HFFc6 (cell line): ENCODE results near the gene DIPK2B. TPM values are rescaled to one million over a fixed set of nuclear protein-coding genes. Genes with fewer than 3 reads are reported as not detected.

Experiments used
- DNase-seq: peaks from one replicate; pipeline ENCODE4 v3.0.0-alpha.2; 2018
- H3K27ac Mint-ChIP-seq: 2 replicates; pipeline ENCODE4 v1.8.0; 2020; ENCODE audit warnings: mild to moderate bottlenecking, mixed read lengths
- H3K27me3 Mint-ChIP-seq: 2 replicates; pipeline ENCODE4 v1.8.0; 2021; ENCODE audit warnings: mild to moderate bottlenecking, moderate library complexity, mixed read lengths; ENCODE audit not compliant: insufficient read depth
- H3K36me3 Mint-ChIP-seq: 2 replicates; pipeline ENCODE4 v1.8.0; 2021; ENCODE audit warnings: low read depth, mixed read lengths
- H3K4me1 Mint-ChIP-seq: 2 replicates; pipeline ENCODE4 v1.8.0; 2020; ENCODE audit warnings: low read depth, mixed read lengths
- H3K4me3 Mint-ChIP-seq: 2 replicates; pipeline ENCODE4 v1.8.0; 2020; ENCODE audit warnings: mild to moderate bottlenecking, moderate library complexity, mixed read lengths
- H3K9me3 Mint-ChIP-seq: 2 replicates; pipeline ENCODE4 v1.8.0; 2020; ENCODE audit warnings: mild to moderate bottlenecking, mixed read lengths
- total RNA-seq, 6 experiments: library from RNA; stranded (reverse); fragmentation: NEBNext Ultra II Directional; extraction: Animal tissue kit (Norgen Biotek cat#: 25700); gene quantifications; 2 replicates in 1 of 6; 3 replicates in 5 of 6; pipeline ENCODE4 v1.2.3, GENCODE V29; 2021
- TF ChIP-seq, protein P1 (sequence below): fragments of 200-600 bp; sonication (generic); IDR thresholded peaks from 2 replicates; pipeline ENCODE4 v1.5.0; 2021; ENCODE audit warnings: antibody characterized with exemption, mild to moderate bottlenecking

The DIPK2B gene
- total RNA-seq, 6 experiments from 2014 or later, result not detected

DNA sequence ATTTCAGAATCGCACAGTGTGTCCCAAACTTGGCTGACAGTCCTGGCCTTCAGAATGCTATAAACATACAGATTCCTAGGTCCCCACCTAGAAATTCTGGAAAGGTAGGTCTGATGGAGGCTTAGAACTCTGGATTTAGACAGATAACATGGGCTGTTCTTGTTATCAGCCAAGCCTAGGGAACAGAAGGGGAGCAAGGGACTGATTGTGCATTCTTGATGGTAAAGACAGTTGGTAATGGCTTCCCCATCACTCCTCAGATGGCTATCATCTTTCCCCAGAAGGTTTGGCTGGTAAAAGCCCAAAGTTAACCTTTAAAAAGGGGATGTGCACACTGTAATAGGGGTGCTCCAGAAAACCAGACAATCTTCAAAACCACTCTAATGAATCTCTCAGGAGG is 35.7 kb downstream of the DIPK2B start:
- H3K4me1 Mint-ChIP-seq, result no peaks in the 10 kb centered on the region
- TF ChIP-seq, protein P1, sequence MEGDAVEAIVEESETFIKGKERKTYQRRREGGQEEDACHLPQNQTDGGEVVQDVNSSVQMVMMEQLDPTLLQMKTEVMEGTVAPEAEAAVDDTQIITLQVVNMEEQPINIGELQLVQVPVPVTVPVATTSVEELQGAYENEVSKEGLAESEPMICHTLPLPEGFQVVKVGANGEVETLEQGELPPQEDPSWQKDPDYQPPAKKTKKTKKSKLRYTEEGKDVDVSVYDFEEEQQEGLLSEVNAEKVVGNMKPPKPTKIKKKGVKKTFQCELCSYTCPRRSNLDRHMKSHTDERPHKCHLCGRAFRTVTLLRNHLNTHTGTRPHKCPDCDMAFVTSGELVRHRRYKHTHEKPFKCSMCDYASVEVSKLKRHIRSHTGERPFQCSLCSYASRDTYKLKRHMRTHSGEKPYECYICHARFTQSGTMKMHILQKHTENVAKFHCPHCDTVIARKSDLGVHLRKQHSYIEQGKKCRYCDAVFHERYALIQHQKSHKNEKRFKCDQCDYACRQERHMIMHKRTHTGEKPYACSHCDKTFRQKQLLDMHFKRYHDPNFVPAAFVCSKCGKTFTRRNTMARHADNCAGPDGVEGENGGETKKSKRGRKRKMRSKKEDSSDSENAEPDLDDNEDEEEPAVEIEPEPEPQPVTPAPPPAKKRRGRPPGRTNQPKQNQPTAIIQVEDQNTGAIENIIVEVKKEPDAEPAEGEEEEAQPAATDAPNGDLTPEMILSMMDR, result no peak
- peaks cover 16% of the 10 kb centered on the region for H3K27me3 Mint-ChIP-seq
- H3K27ac Mint-ChIP-seq, result no peak overlapping the region
- no peak for DNase-seq
- no peak overlapping the region for H3K4me3 Mint-ChIP-seq
- H3K36me3 Mint-ChIP-seq, result no peaks in the 10 kb centered on the region
- peaks cover 13% of the 10 kb centered on the region; the same call in 1 of the 2 replicates for H3K9me3 Mint-ChIP-seq

DNA sequence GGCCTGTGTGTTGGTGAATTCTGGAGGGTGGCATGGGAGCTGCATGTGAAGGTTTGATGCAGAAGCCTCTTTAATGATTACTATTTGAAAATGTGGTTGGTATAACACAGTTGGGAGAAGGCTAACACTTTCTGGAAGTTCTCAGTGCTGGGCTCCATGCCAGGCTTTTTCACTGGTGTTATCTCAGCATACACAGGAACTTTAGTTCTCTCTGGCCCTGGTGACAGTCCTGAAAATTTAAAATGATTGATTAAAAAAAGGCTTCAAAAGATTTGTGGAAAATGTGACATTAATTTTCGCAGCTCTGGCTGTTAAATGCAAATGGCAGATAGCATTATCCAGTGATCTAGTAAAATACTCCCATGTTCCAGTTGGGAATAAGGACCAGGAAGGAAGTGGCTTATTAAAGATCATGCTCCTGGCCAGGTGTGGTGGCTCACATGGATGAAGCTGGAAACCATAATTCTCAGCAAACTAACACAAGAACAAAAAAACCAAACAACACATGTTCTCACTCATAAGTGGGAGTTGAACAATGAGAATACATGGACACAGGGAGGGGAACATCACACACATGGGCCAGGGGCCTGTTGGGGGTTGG is 36.6 kb downstream of the DIPK2B start:
- Mint-ChIP-seq H3K36me3 (no peaks in the 10 kb centered on the region), H3K4me1 (no peaks in the 10 kb centered on the region), H3K9me3 (peaks cover 13% of the 10 kb centered on the region; the same call in 1 of the 2 replicates), H3K4me3 (no peak overlapping the region), H3K27me3 (peaks cover 16% of the 10 kb centered on the region), H3K27ac (no peak overlapping the region)
- DNase-seq, result no peak
- TF ChIP-seq, protein P1, result no peak

GRCh38 chrX:45157647-45158046 is 43.0 kb downstream of the DIPK2B start:
- peaks cover 13% of the 10 kb centered on the region; the same call in 1 of the 2 replicates for H3K9me3 Mint-ChIP-seq
- H3K27me3 Mint-ChIP-seq, result peaks cover 5% of the 10 kb centered on the region
- H3K4me1 Mint-ChIP-seq, result no peaks in the 10 kb centered on the region; the same call in 1 of the 2 replicates
- no peak overlapping the region for H3K27ac Mint-ChIP-seq
- TF ChIP-seq, protein P1, result no peak
- DNase-seq, result no peak
- H3K36me3 Mint-ChIP-seq, result no peaks in the 10 kb centered on the region
- H3K4me3 Mint-ChIP-seq, result no peak overlapping the region

- Mint-ChIP-seq H3K27me3 (peaks cover 3% of the 10 kb centered on the region), H3K4me1 (no peaks in the 10 kb centered on the region; the same call in 1 of the 2 replicates)
- TF ChIP-seq, protein P1, result no peak
Observed at GRCh38 chrX:45154462-45154861, 46.2 kb downstream of the DIPK2B start.

DNA sequence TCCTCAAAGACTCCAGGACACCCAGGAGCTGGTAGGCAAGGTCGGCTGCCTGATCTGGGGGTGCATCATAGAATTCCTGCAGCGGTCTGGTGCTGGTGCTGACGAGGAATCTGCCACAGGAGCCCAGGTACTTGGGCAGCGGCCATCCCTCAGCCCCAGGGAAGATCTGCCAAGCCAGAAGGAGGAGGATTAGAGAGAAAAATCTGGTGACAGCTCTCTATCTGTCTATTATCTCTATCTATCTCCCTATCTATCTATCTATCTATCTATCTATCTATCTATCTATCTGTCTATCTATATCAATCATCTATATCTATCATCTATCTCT is 46.7 kb downstream of the DIPK2B start:
- Mint-ChIP-seq H3K9me3 (no peaks in the 10 kb centered on the region), H3K4me1 (no peaks in the 10 kb centered on the region; the same call in 1 of the 2 replicates), H3K4me3 (no peak overlapping the region), H3K36me3 (no peaks in the 10 kb centered on the region), H3K27ac (no peak overlapping the region), H3K27me3 (peaks cover 3% of the 10 kb centered on the region)
- no peak for DNase-seq
- TF ChIP-seq, protein P1, result no peak

More at GRCh38 chrX:45154462-45154861, 46.2 kb downstream of the DIPK2B start:
- no peak for DNase-seq
- H3K9me3 Mint-ChIP-seq, result no peaks in the 10 kb centered on the region
- no peaks in the 10 kb centered on the region for H3K36me3 Mint-ChIP-seq
- H3K27ac Mint-ChIP-seq, result no peak overlapping the region
- no peak overlapping the region for H3K4me3 Mint-ChIP-seq
